Skeletal muscle satellite cell (primary cell): Measurements from ENCODE around the gene UBN1.

Experiments used
- H3K27me3 ChIP-seq: 2 replicates; pipeline ENCODE4 v1.7.0; 2013; ENCODE audit warnings: low read length; ENCODE audit not compliant: control insufficient read depth, insufficient read depth
- H3K36me3 ChIP-seq: 2 replicates; pipeline ENCODE4 v1.7.0; 2013; ENCODE audit warnings: mild to moderate bottlenecking, control low read depth, low read length; ENCODE audit not compliant: insufficient read depth
- H3K4me1 ChIP-seq: 2 replicates; pipeline ENCODE4 v1.7.0; 2013; ENCODE audit warnings: low read length; ENCODE audit not compliant: control insufficient read depth, insufficient read depth
- H3K4me2 ChIP-seq: 2 replicates; pipeline ENCODE4 v1.7.0; 2013; ENCODE audit warnings: mild to moderate bottlenecking, low read length
- H3K4me3 ChIP-seq: 2 replicates; pipeline ENCODE4 v1.7.0; 2013; ENCODE audit warnings: low read length
- H3K9ac ChIP-seq: 2 replicates; pipeline ENCODE4 v1.7.0; 2013; ENCODE audit warnings: mild to moderate bottlenecking, low read depth, low read length, moderate library complexity
- H3K9me3 ChIP-seq: replicated peaks from 2 replicates; pipeline ENCODE4 v1.7.0; 2013; ENCODE audit warnings: mild to moderate bottlenecking, control low read depth, low read length

The UBN1 gene

GRCh38 chr16:4846503-4846900, 779 bp upstream of the UBN1 start:
- Histone ChIP-seq H3K4me2 (peak overlapping the region; percentile 88), H3K9me3 (no peaks in the 10 kb centered on the region), H3K27me3 (no peaks in the 10 kb centered on the region), H3K9ac (peak overlapping the region; percentile 98), H3K4me1 (peaks cover 33% of the 10 kb centered on the region), H3K4me3 (peak overlapping the region; percentile 99), H3K36me3 (peaks cover 25% of the 10 kb centered on the region)

- Histone ChIP-seq H3K4me3 (peak overlapping the region; percentile 99), H3K4me2 (peak overlapping the region; percentile 77), H3K9me3 (no peaks in the 10 kb centered on the region), H3K36me3 (peaks cover 21% of the 10 kb centered on the region), H3K9ac (peak overlapping the region; percentile 98), H3K4me1 (peaks cover 47% of the 10 kb centered on the region), H3K27me3 (no peaks in the 10 kb centered on the region)
Measured at GRCh38 chr16:4847774-4848587, 700 bp downstream of the UBN1 start.

- Histone ChIP-seq H3K9ac (no peak overlapping the region), H3K36me3 (peaks cover 18% of the 10 kb centered on the region), H3K9me3 (no peaks in the 10 kb centered on the region), H3K4me2 (peak overlapping the region; percentile 77), H3K4me3 (peak overlapping the region; percentile 57), H3K4me1 (peaks cover 43% of the 10 kb centered on the region), H3K27me3 (no peaks in the 10 kb centered on the region)
Measured at GRCh38 chr16:4850211-4850610, 2.9 kb downstream of the UBN1 start.

- H3K4me3 ChIP-seq = no peak overlapping the region
- H3K9me3 ChIP-seq = no peaks in the 10 kb centered on the region
- H3K27me3 ChIP-seq = no peaks in the 10 kb centered on the region
- peaks cover 33% of the 10 kb centered on the region for H3K4me1 ChIP-seq
- H3K36me3 ChIP-seq = peaks cover 32% of the 10 kb centered on the region
- H3K9ac ChIP-seq = no peak overlapping the region
- H3K4me2 ChIP-seq = peak overlapping the region; percentile 27
Measured at GRCh38 chr16:4852221-4852872, 5.1 kb downstream of the UBN1 start.

- Histone ChIP-seq H3K36me3 (peaks cover 59% of the 10 kb centered on the region), H3K9me3 (no peaks in the 10 kb centered on the region), H3K9ac (no peak overlapping the region), H3K27me3 (no peaks in the 10 kb centered on the region), H3K4me3 (no peak overlapping the region), H3K4me1 (peaks cover 19% of the 10 kb centered on the region), H3K4me2 (no peak overlapping the region)
Measured at GRCh38 chr16:4855371-4855770, 8.1 kb downstream of the UBN1 start.

- no peaks in the 10 kb centered on the region for H3K9me3 ChIP-seq
- H3K9ac ChIP-seq = no peak overlapping the region
- peaks cover 15% of the 10 kb centered on the region for H3K4me1 ChIP-seq
- H3K4me2 ChIP-seq = no peak overlapping the region
- H3K4me3 ChIP-seq = no peak overlapping the region
- H3K36me3 ChIP-seq = peaks cover 63% of the 10 kb centered on the region
- H3K27me3 ChIP-seq = no peaks in the 10 kb centered on the region
Measured at GRCh38 chr16:4855804-4856203, 8.5 kb downstream of the UBN1 start.

- Histone ChIP-seq H3K9ac (no peak overlapping the region), H3K36me3 (peaks cover 72% of the 10 kb centered on the region), H3K4me3 (no peak overlapping the region), H3K9me3 (no peaks in the 10 kb centered on the region), H3K4me1 (no peaks in the 10 kb centered on the region), H3K4me2 (no peak overlapping the region), H3K27me3 (no peaks in the 10 kb centered on the region)
Measured at GRCh38 chr16:4859190-4859899, 12.1 kb downstream of the UBN1 start.

GRCh38 chr16:4859900-4860255, 12.6 kb downstream of the UBN1 start:
- no peaks in the 10 kb centered on the region for H3K4me1 ChIP-seq
- H3K4me2 ChIP-seq = no peak overlapping the region
- H3K27me3 ChIP-seq = no peaks in the 10 kb centered on the region
- H3K9me3 ChIP-seq = no peaks in the 10 kb centered on the region
- no peak overlapping the region for H3K9ac ChIP-seq
- H3K4me3 ChIP-seq = no peak overlapping the region
- H3K36me3 ChIP-seq = peaks cover 71% of the 10 kb centered on the region

GRCh38 chr16:4860727-4861342, 13.6 kb downstream of the UBN1 start:
- Histone ChIP-seq H3K27me3 (no peaks in the 10 kb centered on the region), H3K4me3 (no peak overlapping the region), H3K9me3 (no peaks in the 10 kb centered on the region), H3K36me3 (peaks cover 65% of the 10 kb centered on the region), H3K4me2 (no peak overlapping the region), H3K4me1 (no peaks in the 10 kb centered on the region), H3K9ac (no peak overlapping the region)

GRCh38 chr16:4862639-4863038, 15.4 kb downstream of the UBN1 start:
- H3K27me3 ChIP-seq = no peaks in the 10 kb centered on the region
- peaks cover 54% of the 10 kb centered on the region for H3K36me3 ChIP-seq
- no peaks in the 10 kb centered on the region for H3K4me1 ChIP-seq
- H3K4me2 ChIP-seq = no peak overlapping the region
- no peak overlapping the region for H3K4me3 ChIP-seq
- no peaks in the 10 kb centered on the region for H3K9me3 ChIP-seq
- no peak overlapping the region for H3K9ac ChIP-seq

- H3K9ac ChIP-seq = no peak overlapping the region
Measured at GRCh38 chr16:4864728-4865127, 17.4 kb downstream of the UBN1 start.

More at GRCh38 chr16:4864728-4865127, 17.4 kb downstream of the UBN1 start:
- no peak overlapping the region for H3K4me2 ChIP-seq
- no peaks in the 10 kb centered on the region for H3K27me3 ChIP-seq
- H3K4me1 ChIP-seq = no peaks in the 10 kb centered on the region
- H3K9me3 ChIP-seq = no peaks in the 10 kb centered on the region
- H3K4me3 ChIP-seq = no peak overlapping the region
- H3K36me3 ChIP-seq = peaks cover 40% of the 10 kb centered on the region
